Liver (tissue), 9 donors: Measurements from ENCODE around the gene SUSD4. TPM values are rescaled to one million over a fixed set of nuclear protein-coding genes. Genes with fewer than 3 reads are reported as not detected.
A peak's percentile ranks its signal among the peaks of the same experiment; 100 is the strongest.

Experiments
- DNase-seq: peaks from one replicate; pipeline ENCODE4 v3.0.0-alpha.2; 2017; ENCODE audit warnings: low spot score
- H3K27ac ChIP-seq, 2 donors: one replicate each; pipeline ENCODE4 v1.7.0; 2013; ENCODE audit warnings: inconsistent platforms in 2 of 2, low read length in 2 of 2, control low read depth in 1 of 2, low read depth in 1 of 2, mild to moderate bottlenecking in 1 of 2
- H3K27me3 ChIP-seq, 4 donors: one replicate each; pipeline versions ENCODE4 v1.6.1 to v1.7.0; 2013; ENCODE audit warnings: low read length in 3 of 4, inconsistent platforms in 1 of 4, mild to moderate bottlenecking in 1 of 4, moderate library complexity in 1 of 4; ENCODE audit not compliant: control insufficient read depth in 4 of 4, insufficient read depth in 4 of 4
- H3K36me3 ChIP-seq, 4 donors: one replicate each; pipeline versions ENCODE4 v1.6.1 to v1.7.0; 2013; ENCODE audit warnings: low read length in 3 of 4, mild to moderate bottlenecking in 3 of 4, low read depth in 1 of 4, moderate library complexity in 1 of 4; ENCODE audit not compliant: control insufficient read depth in 4 of 4, insufficient read depth in 3 of 4
- H3K4me1 ChIP-seq, 4 donors: one replicate each; pipeline versions ENCODE4 v1.6.1 to v1.7.0; 2013; ENCODE audit warnings: low read length in 3 of 4, mild to moderate bottlenecking in 3 of 4, moderate library complexity in 1 of 4; ENCODE audit not compliant: control insufficient read depth in 4 of 4, insufficient read depth in 4 of 4
- H3K4me3 ChIP-seq, 3 donors: one replicate each; pipeline versions ENCODE4 v1.6.1 to v1.7.0; 2013; ENCODE audit warnings: low read length in 3 of 3, control low read depth in 1 of 3, low read depth in 1 of 3, mild to moderate bottlenecking in 1 of 3
- H3K9ac ChIP-seq, 2 donors: one replicate each; pipeline ENCODE4 v1.7.0; 2013; ENCODE audit warnings: low read length in 2 of 2, mild to moderate bottlenecking in 2 of 2, moderate library complexity in 2 of 2, control low read depth in 1 of 2, low read depth in 1 of 2
- H3K9me3 ChIP-seq, 4 donors: one replicate each; pipeline versions ENCODE4 v1.6.1 to v1.7.0; 2013; ENCODE audit warnings: low read length in 3 of 4; ENCODE audit not compliant: control insufficient read depth in 4 of 4
- ATF3 ChIP-seq: IDR thresholded peaks from 2 replicates; pipeline ENCODE4 v1.6.1; 2016; ENCODE audit warnings: antibody characterized with exemption
- EGR1 ChIP-seq, 2 donors: IDR thresholded peaks; 2 replicates each; pipeline ENCODE4 v1.6.1; 2016 to 2018; ENCODE audit warnings: antibody characterized with exemption in 2 of 2, low read depth in 2 of 2
- FOXA1 ChIP-seq: IDR thresholded peaks from 2 replicates; pipeline ENCODE4 v1.6.1; 2016; ENCODE audit warnings: antibody characterized with exemption
- FOXA2 ChIP-seq: IDR thresholded peaks from 2 replicates; pipeline ENCODE4 v1.6.1; 2016; ENCODE audit warnings: antibody characterized with exemption
- GABPA ChIP-seq, 2 donors: IDR thresholded peaks in 1 of 2; conservative IDR thresholded peaks in 1 of 2; 2 replicates each; pipeline ENCODE4 v1.6.1; 2016; ENCODE audit warnings: antibody characterized with exemption in 2 of 2, mild to moderate bottlenecking in 1 of 2, moderate library complexity in 1 of 2
- HNF4A ChIP-seq, 2 donors: conservative IDR thresholded peaks; 2 replicates each; pipeline ENCODE4 v1.6.1; 2016; ENCODE audit warnings: antibody characterized with exemption in 2 of 2, mild to moderate bottlenecking in 2 of 2
- HNF4G ChIP-seq: IDR thresholded peaks from 2 replicates; pipeline ENCODE4 v1.6.1; 2016; ENCODE audit warnings: antibody characterized with exemption
- JUND ChIP-seq, 2 donors: IDR thresholded peaks; 2 replicates each; pipeline ENCODE4 v1.6.1; 2016; ENCODE audit warnings: antibody characterized with exemption in 2 of 2
- MAX ChIP-seq: IDR thresholded peaks from 2 replicates; pipeline ENCODE4 v1.6.1; 2016; ENCODE audit warnings: antibody characterized with exemption
- NR2F2 ChIP-seq: IDR thresholded peaks from 2 replicates; pipeline ENCODE4 v1.6.1; 2016; ENCODE audit warnings: antibody characterized with exemption
- RAD21 ChIP-seq, 2 donors: IDR thresholded peaks; 2 replicates each; pipeline ENCODE4 v1.6.1; 2016; ENCODE audit warnings: antibody characterized with exemption in 2 of 2, mild to moderate bottlenecking in 2 of 2
- REST ChIP-seq: IDR thresholded peaks from 2 replicates; pipeline ENCODE4 v1.6.1; 2016; ENCODE audit warnings: antibody characterized with exemption, mild to moderate bottlenecking
- RXRA ChIP-seq, 2 donors: IDR thresholded peaks; 2 replicates each; pipeline ENCODE4 v1.6.1; 2017 to 2018; ENCODE audit warnings: antibody characterized with exemption in 2 of 2, mild to moderate bottlenecking in 1 of 2
- SP1 ChIP-seq: IDR thresholded peaks from 2 replicates; pipeline ENCODE4 v1.6.1; 2018; ENCODE audit warnings: antibody characterized with exemption, mild to moderate bottlenecking
- TAF1 ChIP-seq: conservative IDR thresholded peaks from 2 replicates; pipeline ENCODE4 v1.6.1; 2016; ENCODE audit warnings: antibody characterized with exemption, mild to moderate bottlenecking
- YY1 ChIP-seq: IDR thresholded peaks from 2 replicates; pipeline ENCODE4 v1.6.1; 2016; ENCODE audit warnings: antibody characterized with exemption, mild to moderate bottlenecking
- ZBTB33 ChIP-seq: IDR thresholded peaks from 2 replicates; pipeline ENCODE4 v1.6.1; 2016; ENCODE audit warnings: antibody characterized with exemption
- WGBS: extraction: QIAGEN DNeasy Blood & Tissue Kit; methylation state at CpG from one replicate; pipeline ENCODE4 v1.1.7; 2013; 5-methylcytosine and 5-hydroxymethylcytosine counted together
- polyA plus RNA-seq, 2 donors: library from polyadenylated mRNA; stranded (reverse) in 1 of 2; unstranded in 1 of 2; fragments of 200-250 nt in 1 of 2; fragments of >200 nt in 1 of 2; fragmentation: Nextera tagmentation in 1 of 2; extraction: Ambion mirVana in 1 of 2; gene quantifications; one replicate each; pipeline versions ENCODE4 v1.2.1 to v1.2.3, GENCODE V29; 2013 to 2015
- total RNA-seq, 2 donors: library from RNA; depleted of rRNA; stranded (reverse); fragments of >200 nt; gene quantifications; one replicate each; pipeline ENCODE4 v1.2.3, GENCODE V29; 2014
- TF ChIP-seq, protein P1 (sequence below): fragments of 150-350 bp; IDR thresholded peaks from 2 replicates; pipeline ENCODE4 v1.5.1; 2017; ENCODE audit warnings: improper control_type of control experiment, low read depth, low read length; ENCODE audit not compliant: missing input control
- donor health status: healthy.
- donor health status: healthy.
- donor health status: healthy.
- donor health status: healthy.
- donor health status: healthy.

Gene SUSD4
- total and polyA plus RNA-seq, 4 donors, result 1.1 to 3.8 (median 1.8) TPM

- Histone ChIP-seq H3K4me1 (no peaks in the 10 kb centered on the region), H3K36me3 (no peaks in the 10 kb centered on the region), H3K4me3 (no peak overlapping the region), H3K27ac (no peak overlapping the region), H3K27me3 (no peaks in the 10 kb centered on the region), H3K9ac (no peak overlapping the region), H3K9me3 (no peaks in the 10 kb centered on the region)
- no peak for TF ChIP-seq HNF4G
- no peak for TF ChIP-seq FOXA1
- TF ChIP-seq ZBTB33, result no peak
- TF ChIP-seq, protein P1, sequence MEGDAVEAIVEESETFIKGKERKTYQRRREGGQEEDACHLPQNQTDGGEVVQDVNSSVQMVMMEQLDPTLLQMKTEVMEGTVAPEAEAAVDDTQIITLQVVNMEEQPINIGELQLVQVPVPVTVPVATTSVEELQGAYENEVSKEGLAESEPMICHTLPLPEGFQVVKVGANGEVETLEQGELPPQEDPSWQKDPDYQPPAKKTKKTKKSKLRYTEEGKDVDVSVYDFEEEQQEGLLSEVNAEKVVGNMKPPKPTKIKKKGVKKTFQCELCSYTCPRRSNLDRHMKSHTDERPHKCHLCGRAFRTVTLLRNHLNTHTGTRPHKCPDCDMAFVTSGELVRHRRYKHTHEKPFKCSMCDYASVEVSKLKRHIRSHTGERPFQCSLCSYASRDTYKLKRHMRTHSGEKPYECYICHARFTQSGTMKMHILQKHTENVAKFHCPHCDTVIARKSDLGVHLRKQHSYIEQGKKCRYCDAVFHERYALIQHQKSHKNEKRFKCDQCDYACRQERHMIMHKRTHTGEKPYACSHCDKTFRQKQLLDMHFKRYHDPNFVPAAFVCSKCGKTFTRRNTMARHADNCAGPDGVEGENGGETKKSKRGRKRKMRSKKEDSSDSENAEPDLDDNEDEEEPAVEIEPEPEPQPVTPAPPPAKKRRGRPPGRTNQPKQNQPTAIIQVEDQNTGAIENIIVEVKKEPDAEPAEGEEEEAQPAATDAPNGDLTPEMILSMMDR, result no peak
- no peak for TF ChIP-seq REST
- no peak for TF ChIP-seq RXRA (IDR thresholded peaks at IDR 0.05)
- no peak for TF ChIP-seq EGR1 (IDR thresholded peaks at IDR 0.05; ENCODE audit: low read depth in 2 of 2)
- TF ChIP-seq TAF1, result no peak
- TF ChIP-seq SP1, result no peak
- TF ChIP-seq JUND (IDR thresholded peaks at IDR 0.05), result no peak
- TF ChIP-seq RAD21 (IDR thresholded peaks at IDR 0.05), result no peak
- TF ChIP-seq GABPA (IDR thresholded peaks at IDR 0.05 in 1 of 2, conservative IDR thresholded peaks at IDR 0.05 in 1 of 2), result no peak
- TF ChIP-seq ATF3, result no peak
- no peak for TF ChIP-seq FOXA2
- no peak for TF ChIP-seq YY1
- TF ChIP-seq HNF4A (conservative IDR thresholded peaks at IDR 0.05), result no peak
- TF ChIP-seq NR2F2, result no peak
- no peak for TF ChIP-seq MAX
- WGBS, result 60% methylated on average over 3 of the region's 3 CpGs
- DNase-seq, result no peak
Observed at GRCh38 chr1:223290397-223290796, 73.6 kb downstream of the SUSD4 start.

- 57% methylated on average over 3 of the region's 3 CpGs for WGBS
- H3K4me3 ChIP-seq, result no peak overlapping the region
Observed at GRCh38 chr1:223289621-223290020, 74.4 kb downstream of the SUSD4 start.

More at GRCh38 chr1:223289621-223290020, 74.4 kb downstream of the SUSD4 start:
- Histone ChIP-seq H3K9me3 (no peaks in the 10 kb centered on the region), H3K27me3 (no peaks in the 10 kb centered on the region), H3K36me3 (no peaks in the 10 kb centered on the region), H3K9ac (no peak overlapping the region), H3K4me1 (no peaks in the 10 kb centered on the region), H3K27ac (no peak overlapping the region)
- no peak for DNase-seq
- TF ChIP-seq RXRA (IDR thresholded peaks at IDR 0.05) (peak; percentile 65 to 76), ZBTB33 (no peak), YY1 (no peak), RAD21 (IDR thresholded peaks at IDR 0.05) (peak in 1 of 2 donors; percentile 55), HNF4G (no peak), SP1 (peak; percentile 48), HNF4A (conservative IDR thresholded peaks at IDR 0.05) (peak; percentile 7 to 45), FOXA2 (peak; percentile 23), JUND (IDR thresholded peaks at IDR 0.05) (peak; percentile 78 to 96), ATF3 (peak; percentile 79)
